GM21526 (cell line): ENCODE results near the gene AHDC1.

Experiments
- ATAC-seq: cut with Tn5 transposase; IDR thresholded peaks from one replicate; pipeline ENCODE4 v1.9.1; 2021; ENCODE audit warnings: moderate library complexity; ENCODE audit not compliant: unreplicated experiment, low FRiP score

AHDC1 gene

DNA sequence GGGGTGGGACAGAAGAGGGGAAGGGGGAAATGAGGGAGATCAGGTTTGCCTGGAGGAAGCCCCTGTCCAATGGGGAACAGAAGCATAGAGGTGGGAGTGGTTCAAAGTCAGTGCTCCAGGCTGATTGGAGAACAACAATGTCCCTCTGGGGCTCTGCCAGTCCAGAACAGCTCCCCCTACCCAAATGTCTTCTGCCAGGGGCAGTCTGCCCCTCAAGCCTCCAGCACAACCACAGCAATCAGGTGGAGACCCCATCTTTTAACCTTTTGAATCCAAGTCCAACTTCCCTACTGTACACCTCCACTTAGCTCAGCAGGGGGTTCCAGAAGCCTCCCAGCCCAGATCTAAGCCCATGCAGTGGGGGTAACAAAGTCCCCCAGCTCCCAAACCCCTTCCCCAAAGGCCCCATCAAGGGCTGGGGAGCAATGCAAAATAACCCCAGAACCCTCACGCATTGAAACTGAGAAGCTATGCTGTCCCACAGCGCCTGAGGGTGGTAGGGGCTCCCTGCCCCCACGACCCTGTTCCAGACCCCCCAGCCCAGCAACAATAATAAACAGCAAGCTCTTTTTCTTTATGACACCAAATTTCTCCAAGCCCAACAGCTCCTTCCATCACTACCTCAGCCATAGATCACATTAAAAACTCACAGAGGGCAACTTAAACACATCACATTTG lies 3.3 kb downstream of the AHDC1 start:
- no peak for ATAC-seq

GRCh38 chr1:27599605-27600497 lies 4.1 kb downstream of the AHDC1 start:
- no peak for ATAC-seq

GRCh38 chr1:27598902-27599528 lies 4.9 kb downstream of the AHDC1 start:
- ATAC-seq = no peak

- ATAC-seq = no peak
Measured at GRCh38 chr1:27598295-27598687, 5.7 kb downstream of the AHDC1 start.

GRCh38 chr1:27597516-27598294 lies 6.2 kb downstream of the AHDC1 start:
- no peak for ATAC-seq

DNA sequence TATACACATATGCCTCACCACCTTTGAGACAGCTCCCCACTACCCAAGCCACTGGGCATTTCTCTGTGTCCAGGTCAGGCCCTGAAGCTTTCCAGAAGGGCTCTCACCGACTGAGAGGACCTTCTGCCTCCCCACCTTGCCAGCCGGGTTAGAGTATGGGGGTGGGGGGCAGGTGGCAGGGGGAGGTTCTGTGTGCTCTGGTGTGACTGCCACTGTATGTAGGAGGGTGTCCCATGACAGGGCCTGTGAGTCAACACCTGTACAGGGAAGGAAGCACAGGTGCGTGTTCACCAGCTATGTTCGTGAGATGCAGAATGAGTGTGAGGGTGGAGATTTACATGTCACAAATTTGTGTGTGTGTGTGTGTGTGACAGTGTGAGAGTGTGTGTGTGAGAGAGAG lies 7.0 kb downstream of the AHDC1 start:
- ATAC-seq = no peak

GRCh38 chr1:27596261-27596660 lies 7.7 kb downstream of the AHDC1 start:
- ATAC-seq = no peak

DNA sequence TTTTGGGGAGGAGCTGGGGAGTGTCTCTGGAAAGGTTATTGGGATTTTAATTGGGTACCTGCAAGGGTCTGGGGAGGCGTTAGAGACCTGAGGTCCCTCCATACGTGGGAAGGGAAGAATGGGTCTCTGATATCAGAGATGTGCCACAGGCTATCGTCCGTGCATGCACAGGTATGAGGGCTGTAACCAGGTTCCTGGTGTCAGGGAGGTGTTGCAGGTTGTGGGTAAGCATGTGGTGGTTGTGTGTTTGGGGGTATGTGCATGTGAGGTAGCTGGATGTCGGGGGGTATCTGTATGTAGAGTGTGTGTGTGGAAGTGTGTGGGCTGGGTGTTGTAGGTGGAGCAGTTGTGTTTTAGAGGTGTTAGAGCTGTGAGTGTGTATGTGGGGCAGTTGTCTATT lies 8.3 kb downstream of the AHDC1 start:
- ATAC-seq = no peak

DNA sequence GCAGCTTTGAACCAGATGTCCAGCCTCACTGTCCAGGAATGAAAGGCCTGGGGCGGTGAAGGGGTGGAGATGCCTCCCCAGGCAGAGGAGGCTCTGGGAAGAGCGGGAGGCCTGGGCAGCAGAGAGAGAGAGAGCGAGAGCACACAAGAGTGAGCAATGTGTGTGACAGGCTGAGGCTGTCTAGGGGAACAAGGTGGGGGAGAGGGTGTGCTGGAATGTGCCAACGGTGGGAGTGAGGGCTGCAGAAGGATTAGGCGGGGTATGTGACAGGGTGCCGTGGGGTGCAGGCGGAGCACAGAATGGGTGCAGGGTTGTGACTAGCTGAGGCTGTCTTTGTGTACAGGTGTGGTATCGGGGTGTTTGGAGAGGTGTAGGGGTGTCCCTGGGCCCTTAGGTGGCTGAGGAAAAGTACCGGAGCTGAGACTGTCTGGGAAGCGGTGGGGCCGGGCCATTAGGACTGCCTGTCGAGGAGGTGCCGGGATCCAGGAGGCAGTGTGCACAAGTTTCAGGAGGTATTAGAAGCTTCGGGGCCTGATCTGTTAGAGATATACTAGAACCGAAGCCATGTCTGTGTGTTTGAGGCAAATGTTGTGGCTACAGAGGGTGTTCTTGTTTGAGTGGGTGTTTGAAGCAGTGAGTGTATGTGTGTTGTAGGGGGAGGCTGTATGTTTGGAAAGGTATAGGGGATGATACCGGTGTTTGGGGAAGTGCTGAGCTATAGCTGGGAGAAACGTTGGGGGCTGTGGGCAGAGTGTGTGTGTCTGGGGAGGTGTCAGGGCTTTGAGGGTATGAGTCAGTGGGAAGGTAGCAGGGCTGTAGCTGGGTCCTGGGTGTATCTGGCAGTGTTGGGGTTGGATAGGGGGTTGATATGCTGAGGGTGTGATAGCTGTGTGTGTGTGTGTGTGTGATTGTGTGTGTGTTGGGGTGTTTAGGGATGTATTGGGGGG lies 9.1 kb downstream of the AHDC1 start:
- no peak for ATAC-seq

DNA sequence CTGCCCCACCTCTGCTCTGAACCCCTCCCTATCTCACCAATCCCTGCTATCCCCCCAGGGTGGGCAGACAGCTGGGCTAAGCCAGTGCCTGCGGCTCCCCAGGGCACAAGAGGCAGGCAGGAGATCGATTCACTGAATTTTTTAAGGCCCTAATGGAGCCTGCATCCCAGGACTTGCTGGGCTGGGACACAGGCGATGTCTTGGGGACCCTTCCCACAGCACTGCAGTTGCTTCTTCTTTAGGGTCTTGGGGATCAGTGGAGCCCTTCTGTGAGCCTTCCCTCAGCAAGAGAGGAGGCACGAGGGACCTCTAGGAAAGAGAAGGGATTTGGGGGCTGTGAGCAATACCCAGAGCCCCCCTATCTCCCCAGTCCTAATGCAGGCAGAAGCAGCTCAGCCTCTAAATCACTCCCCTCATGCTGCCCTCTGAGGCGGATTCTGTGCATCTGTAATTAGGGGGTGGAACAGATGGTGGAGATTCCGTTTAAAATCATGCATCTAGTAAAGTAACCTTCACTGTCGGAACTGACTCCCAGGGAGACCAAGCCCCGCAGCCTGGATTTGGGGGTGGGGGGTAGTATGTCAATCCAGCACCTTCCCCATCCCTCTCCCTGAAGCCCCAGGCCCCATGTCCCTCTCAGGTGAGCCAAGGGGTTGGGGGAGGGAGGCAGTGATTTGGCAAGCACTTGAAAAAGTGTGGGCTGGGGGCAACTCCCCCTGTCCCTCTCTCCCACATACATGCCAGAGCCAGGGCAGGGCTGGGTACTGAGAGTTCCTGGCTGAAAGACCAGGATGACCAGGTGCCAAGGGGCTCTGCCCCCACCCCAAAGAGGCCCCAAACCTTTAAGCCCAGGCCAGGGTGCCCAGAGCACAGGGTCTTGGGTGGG lies 10.0 kb downstream of the AHDC1 start:
- ATAC-seq = no peak

DNA sequence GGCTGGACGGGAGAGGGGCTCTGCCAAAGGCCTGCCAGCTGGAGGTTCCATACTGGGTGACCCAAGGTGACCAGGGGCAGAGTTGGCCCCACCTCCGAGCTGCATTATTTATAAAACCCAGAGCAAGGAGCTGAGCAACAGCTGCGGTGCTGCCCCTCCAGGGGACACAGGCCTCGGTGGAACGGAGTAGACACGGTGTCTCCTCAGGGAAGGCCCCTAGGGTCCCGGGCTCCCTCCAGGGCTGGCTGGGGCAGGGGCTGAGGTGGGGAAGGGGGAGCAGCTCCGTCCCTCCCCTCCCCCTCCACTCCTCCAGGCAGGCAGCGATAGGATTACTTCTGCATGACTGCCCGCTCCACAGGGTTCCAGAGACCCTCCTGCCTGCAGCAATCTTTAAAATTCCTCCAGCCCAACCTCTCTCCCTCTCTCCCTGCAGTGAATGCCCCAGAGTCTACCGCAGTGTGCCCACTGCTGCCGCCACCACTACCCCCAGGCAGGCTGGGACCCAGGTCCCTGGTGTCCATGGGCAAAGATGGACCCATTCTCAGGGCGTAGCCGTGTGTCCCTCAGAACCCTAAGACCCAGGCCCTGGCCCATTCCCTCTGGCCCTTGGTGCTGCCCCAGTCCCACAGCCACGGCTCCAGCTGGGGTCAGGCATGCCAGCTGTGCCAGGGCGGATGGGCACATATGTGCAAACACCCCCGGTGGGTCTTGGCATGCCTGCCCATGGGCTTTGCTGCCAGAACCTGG lies 10.8 kb downstream of the AHDC1 start:
- ATAC-seq = no peak

DNA sequence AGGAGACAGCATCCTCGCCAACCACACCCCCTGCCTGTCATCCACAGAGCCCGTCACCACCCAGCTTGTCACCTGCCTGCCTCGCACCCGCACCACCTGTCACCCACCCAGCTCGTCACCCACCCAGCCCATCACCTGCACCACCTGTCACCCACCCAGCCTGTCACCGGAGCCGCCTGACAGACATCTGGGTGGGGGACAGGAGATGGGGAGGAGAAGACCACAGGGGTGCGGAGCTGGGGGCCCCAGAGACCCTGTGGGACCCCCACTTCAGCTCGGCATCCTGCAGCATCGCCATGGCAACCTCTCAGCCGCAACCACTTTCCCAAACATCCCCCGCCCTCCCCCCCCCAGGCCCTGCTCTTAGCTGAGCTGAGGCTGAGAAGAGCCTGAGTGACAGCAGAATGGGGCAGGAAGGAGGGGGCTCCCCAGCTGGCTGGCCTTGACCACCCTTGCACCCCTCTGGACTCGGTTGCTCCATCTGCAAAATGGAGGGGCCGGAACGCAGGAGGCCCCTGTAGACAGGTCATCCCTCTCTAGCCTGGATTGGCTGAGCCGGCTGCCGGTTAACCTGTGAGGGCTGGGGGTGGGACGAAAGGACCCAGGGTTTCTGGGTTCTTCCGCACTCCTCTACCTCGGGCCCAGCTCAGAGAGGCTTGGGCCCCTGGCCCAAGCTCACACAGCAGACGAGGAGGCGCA lies 11.6 kb downstream of the AHDC1 start:
- ATAC-seq = no peak

- ATAC-seq = no peak
Measured at GRCh38 chr1:27591622-27592021, 12.3 kb downstream of the AHDC1 start.

DNA sequence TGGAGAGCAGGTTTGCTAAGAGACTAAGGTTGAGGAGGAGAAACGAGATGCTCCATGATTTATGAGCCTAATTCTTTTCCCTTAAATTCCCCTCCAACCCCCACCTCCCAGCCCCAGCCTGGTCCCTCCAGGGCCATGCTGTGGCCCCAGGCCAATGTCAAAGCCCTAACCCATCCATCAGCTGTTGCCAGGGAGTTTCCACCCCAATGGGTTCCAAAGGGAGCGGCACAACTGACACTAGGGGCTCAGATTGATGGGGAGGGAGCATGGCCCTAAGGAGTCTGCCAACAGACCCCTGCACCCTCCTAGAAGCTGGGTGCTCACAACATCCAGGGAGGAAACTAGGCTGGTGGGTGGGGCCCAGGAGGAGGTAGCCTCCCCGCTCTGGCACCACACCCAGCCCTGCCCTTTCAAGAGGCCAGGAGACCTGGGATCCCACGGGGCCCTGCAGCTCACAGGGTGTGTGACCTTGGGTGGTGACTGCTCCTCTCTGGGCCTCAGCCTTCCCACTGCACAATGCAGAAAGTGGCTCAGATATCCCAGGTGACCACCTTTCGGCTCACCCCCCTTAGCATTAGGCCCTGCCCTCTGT lies 12.9 kb downstream of the AHDC1 start:
- no peak for ATAC-seq

DNA sequence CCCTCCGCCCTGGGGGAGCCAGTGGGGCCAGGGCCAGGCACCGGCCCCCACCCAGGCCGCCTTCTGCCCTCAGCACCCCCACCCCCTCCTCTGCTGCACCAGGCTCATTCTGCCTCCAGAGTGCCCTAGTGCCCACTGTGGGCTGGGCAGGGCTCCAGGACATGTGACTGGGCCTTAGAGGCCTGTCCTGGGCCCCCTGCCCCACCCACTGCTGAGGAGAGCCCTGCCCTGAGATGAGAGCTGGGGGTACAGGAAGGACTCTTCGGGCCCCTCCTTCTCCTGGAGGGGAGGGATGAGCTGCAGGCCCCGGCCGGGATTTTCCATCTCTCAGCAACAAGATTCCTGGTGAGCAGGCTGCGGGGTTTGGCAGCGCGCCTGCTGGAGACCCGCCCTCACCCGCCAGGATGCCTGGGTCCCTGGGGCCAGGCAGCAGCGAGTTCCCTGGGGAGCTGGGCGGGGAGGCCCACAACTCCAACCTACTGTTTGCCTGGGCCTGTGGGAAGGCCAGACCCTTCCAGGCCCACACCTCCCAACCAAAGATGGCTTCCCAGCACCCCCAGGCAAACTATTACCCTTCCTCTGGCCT lies 14.0 kb downstream of the AHDC1 start:
- ATAC-seq = no peak

DNA sequence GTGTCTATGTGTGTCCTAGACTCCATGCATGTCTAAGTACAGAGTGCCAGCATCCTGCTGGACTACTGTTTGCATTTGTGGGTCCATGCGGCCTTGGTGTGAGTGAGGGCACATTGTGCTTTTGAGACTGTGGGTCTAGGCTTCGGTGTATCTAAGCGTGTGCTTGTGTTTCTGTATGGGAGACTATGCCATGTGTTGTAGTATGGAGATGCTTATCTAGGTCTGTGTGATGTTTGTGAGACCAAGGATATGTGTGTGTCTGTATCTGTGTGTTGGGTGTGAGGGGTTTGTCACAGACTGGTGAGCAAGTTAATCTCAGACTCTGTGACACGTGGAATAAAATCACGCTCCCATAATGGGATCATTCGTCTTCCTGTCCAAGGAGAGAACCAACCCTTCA lies 14.5 kb downstream of the AHDC1 start:
- ATAC-seq = no peak
